ENCODE results near the gene ASIC4. TPM values are rescaled to one million over a fixed set of nuclear protein-coding genes. Genes with fewer than 3 reads are reported as not detected.

Gene ASIC4
- total RNA-seq, 1 experiment from 2014 or later, result not detected

- H3K4me3 Mint-ChIP-seq (ENCODE audit: unreplicated experiment), result peak within 1 kb of the TSS; percentile 75
Observed at GRCh38 chr2:219543596-219544358, 29.5 kb downstream of the ASIC4 start, which contains the start of the genes CHPF and TMEM198. TSS of gene CHPF (minus strand) at chr2:219543809. CDS start at chr2:219543538, 271 bp downstream. TSS of gene TMEM198 (plus strand) at chr2:219544028. CDS start at chr2:219544728, 700 bp downstream.

GRCh38 chr2:219544567-219544966, 30.3 kb downstream of the ASIC4 start:
- no peak for DNase-seq (ENCODE audit: unreplicated experiment)
- no peaks in the 10 kb centered on the region for H3K9me3 Mint-ChIP-seq (ENCODE audit: unreplicated experiment)
- CTCF ChIA-PET, result interaction anchor here (0.6 to 3.0 kb wide), 5 partner anchors 14 to 160 kb away, joined by 3 to 22 read pairs (median 4); no protein-coding TSS in a partner anchor
- POLR2A ChIA-PET, result interaction anchor here (0.7 to 4.2 kb wide), 9 partner anchors 27 to 266 kb away, joined by 3 to 55 read pairs (median 5); partner anchors contain the start of genes DNAJB2, INHA, OBSL1 and STK11IP
- BruUV-seq (replicated peaks), result no TSS peak
- TF ChIP-seq CTCF (IDR thresholded peaks at IDR 0.05; ENCODE audit: unreplicated experiment), result no peak
- no peak overlapping the region for H3K27ac Mint-ChIP-seq (ENCODE audit: low read depth, unreplicated experiment)
- intact Hi-C loops (cut with micrococcal nuclease), result no loop called here
- H3K36me3 Mint-ChIP-seq (ENCODE audit: insufficient read depth, unreplicated experiment), result peaks cover 18% of the 10 kb centered on the region
- no peaks in the 10 kb centered on the region for H3K27me3 Mint-ChIP-seq (ENCODE audit: insufficient read depth, unreplicated experiment)
- peak overlapping the region; percentile 75 for H3K4me3 Mint-ChIP-seq (ENCODE audit: unreplicated experiment)
- peaks cover 12% of the 10 kb centered on the region for H3K4me1 Mint-ChIP-seq (ENCODE audit: insufficient read depth, unreplicated experiment)

More at GRCh38 chr2:219543596-219544358, 29.5 kb downstream of the ASIC4 start, which contains the start of the genes CHPF and TMEM198:
- no peak for TF ChIP-seq CTCF (IDR thresholded peaks at IDR 0.05; ENCODE audit: unreplicated experiment)
- peaks cover 25% of the 10 kb centered on the region for H3K36me3 Mint-ChIP-seq (ENCODE audit: insufficient read depth, unreplicated experiment)
- ChIA-PET CTCF (interaction anchor here (0.6 to 4.9 kb wide), 8 partner anchors 13 to 146 kb away, joined by 3 to 39 read pairs (median 4); no protein-coding TSS in a partner anchor), POLR2A (interaction anchor here (0.6 to 4.2 kb wide), 25 partner anchors 9 to 367 kb away, joined by 3 to 55 read pairs (median 4); partner anchors contain the start of genes CNPPD1, DNAJB2, GMPPA and INHA)
- peaks cover 12% of the 10 kb centered on the region for H3K4me1 Mint-ChIP-seq (ENCODE audit: insufficient read depth, unreplicated experiment)
- no peaks in the 10 kb centered on the region for H3K27me3 Mint-ChIP-seq (ENCODE audit: insufficient read depth, unreplicated experiment)
- intact Hi-C loops (cut with micrococcal nuclease), result loop anchor here (1.0 kb wide), 1 partner anchor 142 kb away; no protein-coding TSS in a partner anchor
- no TSS peak for BruUV-seq (replicated peaks)
- DNase-seq (ENCODE audit: unreplicated experiment), result peak; percentile 98
- H3K9me3 Mint-ChIP-seq (ENCODE audit: unreplicated experiment), result no peaks in the 10 kb centered on the region
- H3K27ac Mint-ChIP-seq (ENCODE audit: low read depth, unreplicated experiment), result peak within 1 kb of the TSS; percentile 57

- intact Hi-C loops (cut with micrococcal nuclease), result no loop called here
- ChIA-PET POLR2A (interaction anchor here (0.7 to 4.2 kb wide), 3 partner anchors 48 to 144 kb away, joined by 3 to 55 read pairs (median 38); no protein-coding TSS in a partner anchor), CTCF (interaction anchor here (0.7 to 3.0 kb wide), 4 partner anchors 14 to 159 kb away, joined by 3 to 22 read pairs (median 4); no protein-coding TSS in a partner anchor)
- Mint-ChIP-seq H3K4me1 (ENCODE audit: insufficient read depth, unreplicated experiment) (peaks cover 12% of the 10 kb centered on the region), H3K27ac (ENCODE audit: low read depth, unreplicated experiment) (no peak overlapping the region), H3K36me3 (ENCODE audit: insufficient read depth, unreplicated experiment) (peaks cover 10% of the 10 kb centered on the region), H3K9me3 (ENCODE audit: unreplicated experiment) (no peaks in the 10 kb centered on the region), H3K4me3 (ENCODE audit: unreplicated experiment) (no peak overlapping the region), H3K27me3 (ENCODE audit: insufficient read depth, unreplicated experiment) (no peaks in the 10 kb centered on the region)
- no peak for TF ChIP-seq CTCF (IDR thresholded peaks at IDR 0.05; ENCODE audit: unreplicated experiment)
- DNase-seq (ENCODE audit: unreplicated experiment), result no peak
- BruUV-seq (replicated peaks), result no TSS peak
Observed at GRCh38 chr2:219545295-219545942, 31.1 kb downstream of the ASIC4 start.
